DND-41 (cell line): ENCODE measurements around the gene MMAB.

Experiments
- CTCF ChIP-seq: IDR thresholded peaks from 2 replicates; pipeline ENCODE4 v1.5.1; 2012; ENCODE audit warnings: borderline replicate concordance, low read length, moderate library complexity, mild to moderate bottlenecking; ENCODE audit not compliant: poor library complexity, severe bottlenecking; ENCODE audit errors: extremely low read depth
- EZH2 ChIP-seq: IDR thresholded peaks from 3 replicates; pipeline ENCODE4 v1.6.1; 2012; ENCODE audit warnings: borderline replicate concordance, low read depth, mild to moderate bottlenecking, moderate library complexity, low read length, inconsistent platforms; ENCODE audit not compliant: severe bottlenecking

GRCh38 chr12:109618082-109618481, 44.8 kb upstream of the MMAB start:
- TF ChIP-seq CTCF (no peak), EZH2 (no peak)
